Airway epithelial cell (primary cell): ENCODE results near the gene SECISBP2. TPM values are rescaled to one million over a fixed set of nuclear protein-coding genes. Genes with fewer than 3 reads are reported as not detected.

ENCODE experiments used
- total RNA-seq: library from RNA; depleted of rRNA; stranded (reverse); fragments of >200 nt; gene quantifications from 2 replicates; pipeline ENCODE4 v1.2.3, GENCODE V29; 2015

Gene SECISBP2, protein sequence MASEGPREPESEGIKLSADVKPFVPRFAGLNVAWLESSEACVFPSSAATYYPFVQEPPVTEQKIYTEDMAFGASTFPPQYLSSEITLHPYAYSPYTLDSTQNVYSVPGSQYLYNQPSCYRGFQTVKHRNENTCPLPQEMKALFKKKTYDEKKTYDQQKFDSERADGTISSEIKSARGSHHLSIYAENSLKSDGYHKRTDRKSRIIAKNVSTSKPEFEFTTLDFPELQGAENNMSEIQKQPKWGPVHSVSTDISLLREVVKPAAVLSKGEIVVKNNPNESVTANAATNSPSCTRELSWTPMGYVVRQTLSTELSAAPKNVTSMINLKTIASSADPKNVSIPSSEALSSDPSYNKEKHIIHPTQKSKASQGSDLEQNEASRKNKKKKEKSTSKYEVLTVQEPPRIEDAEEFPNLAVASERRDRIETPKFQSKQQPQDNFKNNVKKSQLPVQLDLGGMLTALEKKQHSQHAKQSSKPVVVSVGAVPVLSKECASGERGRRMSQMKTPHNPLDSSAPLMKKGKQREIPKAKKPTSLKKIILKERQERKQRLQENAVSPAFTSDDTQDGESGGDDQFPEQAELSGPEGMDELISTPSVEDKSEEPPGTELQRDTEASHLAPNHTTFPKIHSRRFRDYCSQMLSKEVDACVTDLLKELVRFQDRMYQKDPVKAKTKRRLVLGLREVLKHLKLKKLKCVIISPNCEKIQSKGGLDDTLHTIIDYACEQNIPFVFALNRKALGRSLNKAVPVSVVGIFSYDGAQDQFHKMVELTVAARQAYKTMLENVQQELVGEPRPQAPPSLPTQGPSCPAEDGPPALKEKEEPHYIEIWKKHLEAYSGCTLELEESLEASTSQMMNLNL
- total RNA-seq: 10.5 and 15.4 TPM in 2 replicates

DNA sequence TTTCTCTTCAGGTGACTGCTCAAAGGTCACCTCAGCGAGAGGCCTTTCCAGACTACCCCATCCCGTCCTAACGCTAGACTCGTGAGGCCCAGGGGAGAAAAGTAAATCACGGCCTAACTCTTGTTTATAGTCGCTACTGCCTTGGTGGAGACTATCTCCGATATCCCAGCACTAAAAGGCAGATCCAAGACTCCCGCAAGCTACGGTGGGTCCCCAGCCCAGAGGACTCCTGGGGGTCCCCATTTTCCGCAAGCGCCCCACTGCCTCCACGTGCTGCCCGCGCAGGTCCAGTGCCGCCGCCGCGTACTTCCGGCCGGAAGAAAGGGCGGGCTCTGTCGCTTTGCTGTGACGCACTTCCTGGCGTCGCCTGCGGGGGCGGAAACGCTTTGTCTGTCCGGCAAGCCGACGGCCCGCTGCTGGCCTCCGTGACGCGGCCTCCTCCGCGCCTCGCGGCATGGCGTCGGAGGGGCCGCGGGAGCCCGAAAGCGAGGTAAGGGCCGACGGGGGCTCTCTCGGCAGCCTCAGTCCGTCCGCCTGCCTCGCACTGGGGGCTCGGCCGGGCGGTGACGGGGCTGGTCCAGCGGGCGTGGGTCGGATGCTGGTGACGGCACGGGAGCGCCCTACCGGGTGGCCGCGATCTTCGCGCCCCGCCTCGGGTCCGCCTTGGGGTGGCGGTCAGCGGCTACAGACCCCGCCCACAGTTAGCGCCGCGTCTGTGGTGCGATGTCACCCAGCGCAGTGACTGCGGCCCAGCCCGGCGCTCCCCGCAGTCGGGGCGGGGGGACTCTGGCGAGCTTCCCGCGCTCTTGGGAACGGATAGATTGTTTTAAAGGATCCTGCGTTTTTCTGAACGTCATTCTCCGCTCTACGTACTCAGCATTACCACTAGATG is at the start of gene SECISBP2:
SECISBP2 (plus strand) TSS at position 378 of the 892 bp plus-strand sequence; CDS start at position 455, 77 bp downstream.

GRCh38 chr9:89310475-89311345 is 7.6 kb upstream of the SECISBP2 start, which contains the start of gene CKS2:
Gene CKS2, plus strand, starts transcription at chr9:89311195. Its CDS starts 98 bp downstream, at chr9:89311293.

Other genes starting within 250 kb of the SECISBP2 start
- gene SHC3, start 139.7 kb upstream of the SECISBP2 start, total RNA-seq: 0.92 and 5.8 TPM in 2 replicates
- gene CKS2, start 7.3 kb upstream of the SECISBP2 start, total RNA-seq: 194 and 350 TPM in 2 replicates
- 3.4 and 5.2 TPM in 2 replicates for gene SEMA4D, start 179.6 kb downstream of the SECISBP2 start, total RNA-seq